ENCODE results near the gene AKAP3.

DNA sequence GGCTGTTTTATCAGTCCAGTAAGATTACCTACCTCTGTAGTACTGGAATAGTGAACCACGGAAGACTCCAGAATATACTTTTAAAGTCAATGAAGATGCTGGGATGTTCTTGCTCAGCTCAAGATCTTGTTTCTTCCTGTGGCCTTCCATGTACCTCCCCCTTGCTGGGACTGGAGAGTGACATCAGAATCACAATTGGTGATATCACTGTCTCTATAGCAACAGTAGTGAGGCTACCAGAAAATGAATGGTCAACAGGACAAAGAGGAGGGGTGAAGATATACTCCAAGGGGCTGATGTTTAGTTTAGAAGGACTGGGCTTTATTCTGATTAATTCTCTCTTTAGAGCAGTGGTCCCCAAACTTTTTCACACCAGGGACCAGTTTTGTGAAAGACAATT lies 3.8 kb downstream of the AKAP3 start:
- TF ChIP-seq, protein P1, sequence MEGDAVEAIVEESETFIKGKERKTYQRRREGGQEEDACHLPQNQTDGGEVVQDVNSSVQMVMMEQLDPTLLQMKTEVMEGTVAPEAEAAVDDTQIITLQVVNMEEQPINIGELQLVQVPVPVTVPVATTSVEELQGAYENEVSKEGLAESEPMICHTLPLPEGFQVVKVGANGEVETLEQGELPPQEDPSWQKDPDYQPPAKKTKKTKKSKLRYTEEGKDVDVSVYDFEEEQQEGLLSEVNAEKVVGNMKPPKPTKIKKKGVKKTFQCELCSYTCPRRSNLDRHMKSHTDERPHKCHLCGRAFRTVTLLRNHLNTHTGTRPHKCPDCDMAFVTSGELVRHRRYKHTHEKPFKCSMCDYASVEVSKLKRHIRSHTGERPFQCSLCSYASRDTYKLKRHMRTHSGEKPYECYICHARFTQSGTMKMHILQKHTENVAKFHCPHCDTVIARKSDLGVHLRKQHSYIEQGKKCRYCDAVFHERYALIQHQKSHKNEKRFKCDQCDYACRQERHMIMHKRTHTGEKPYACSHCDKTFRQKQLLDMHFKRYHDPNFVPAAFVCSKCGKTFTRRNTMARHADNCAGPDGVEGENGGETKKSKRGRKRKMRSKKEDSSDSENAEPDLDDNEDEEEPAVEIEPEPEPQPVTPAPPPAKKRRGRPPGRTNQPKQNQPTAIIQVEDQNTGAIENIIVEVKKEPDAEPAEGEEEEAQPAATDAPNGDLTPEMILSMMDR (conservative IDR thresholded peaks at IDR 0.05; ENCODE audit: low read length) = no peak
- TF ChIP-seq EZH2phosphoT487 (IDR thresholded peaks at IDR 0.05; ENCODE audit: borderline replicate concordance) = no peak

Measured in Loucy (cell line).